Fibroblast of peridontal ligament (primary cell): ENCODE data around the gene ADCY7.

Experiments
- DNase-seq: peaks from one replicate; pipeline ENCODE4 v3.0.0-alpha.2; 2010; ENCODE audit errors: extremely low read depth

ADCY7 gene

GRCh38 chr16:50267651-50268050 is 1.3 kb downstream of the ADCY7 start:
- no peak for DNase-seq

- no peak for DNase-seq
Measured at GRCh38 chr16:50268352-50268751, 2.0 kb downstream of the ADCY7 start.

- DNase-seq: no peak
Measured at GRCh38 chr16:50269061-50269705, 2.8 kb downstream of the ADCY7 start.

GRCh38 chr16:50269769-50270509 is 3.6 kb downstream of the ADCY7 start:
- no peak for DNase-seq

- no peak for DNase-seq
Measured at GRCh38 chr16:50270510-50271147, 4.3 kb downstream of the ADCY7 start.

GRCh38 chr16:50271148-50272041 is 5.0 kb downstream of the ADCY7 start:
- no peak for DNase-seq

GRCh38 chr16:50272111-50272571 is 5.8 kb downstream of the ADCY7 start:
- no peak for DNase-seq

GRCh38 chr16:50272687-50273381 is 6.5 kb downstream of the ADCY7 start:
- no peak for DNase-seq

GRCh38 chr16:50273382-50273690 is 7.0 kb downstream of the ADCY7 start:
- no peak for DNase-seq

- DNase-seq: no peak
Measured at GRCh38 chr16:50273888-50274325, 7.6 kb downstream of the ADCY7 start.

- no peak for DNase-seq
Measured at GRCh38 chr16:50274326-50275097, 8.2 kb downstream of the ADCY7 start.

- DNase-seq: no peak
Measured at GRCh38 chr16:50275098-50275415, 8.7 kb downstream of the ADCY7 start.

- DNase-seq: no peak
Measured at GRCh38 chr16:50275428-50276325, 9.3 kb downstream of the ADCY7 start.

GRCh38 chr16:50276326-50276640 is 9.9 kb downstream of the ADCY7 start:
- no peak for DNase-seq

GRCh38 chr16:50276801-50277555 is 10.6 kb downstream of the ADCY7 start:
- no peak for DNase-seq

- no peak for DNase-seq
Measured at GRCh38 chr16:50278251-50278650, 11.9 kb downstream of the ADCY7 start.

- no peak for DNase-seq
Measured at GRCh38 chr16:50279504-50279865, 13.1 kb downstream of the ADCY7 start.

- no peak for DNase-seq
Measured at GRCh38 chr16:50280932-50281331, 14.6 kb downstream of the ADCY7 start.

- no peak for DNase-seq
Measured at GRCh38 chr16:50281391-50282009, 15.1 kb downstream of the ADCY7 start.
